RWPE1 (cell line): Measurements from ENCODE around the gene CEP85L.

Source experiments
- CTCF ChIA-PET: fragments of 350-600 bp; sonication (Branson Sonifier 250); formaldehyde crosslinking; extraction: SDS; loops from one replicate; lab custom pipeline; 2021; lab: Yijun Ruan, JAX
- POLR2A ChIA-PET: fragments of 400-600 bp; formaldehyde crosslinking; extraction: SDS; loops from one replicate; lab custom pipeline; 2020; ENCODE audit warnings: antibody characterized with exemption; ENCODE audit not compliant: low non-redundant PET; lab: Yijun Ruan, JAX
- DNase-seq: peaks from one replicate; pipeline ENCODE4 v3.0.0; 2012; ENCODE audit warnings: low spot score
- H3K27ac ChIP-seq: fragments of 450-650 bp; 2 replicates; pipeline ENCODE4 v1.5.1; 2017
- CTCF ChIP-seq: fragments of 450-650 bp; conservative IDR thresholded peaks from 2 replicates; pipeline ENCODE4 v1.5.1; 2017; ENCODE audit warnings: low read depth, mild to moderate bottlenecking

The CEP85L gene

DNA sequence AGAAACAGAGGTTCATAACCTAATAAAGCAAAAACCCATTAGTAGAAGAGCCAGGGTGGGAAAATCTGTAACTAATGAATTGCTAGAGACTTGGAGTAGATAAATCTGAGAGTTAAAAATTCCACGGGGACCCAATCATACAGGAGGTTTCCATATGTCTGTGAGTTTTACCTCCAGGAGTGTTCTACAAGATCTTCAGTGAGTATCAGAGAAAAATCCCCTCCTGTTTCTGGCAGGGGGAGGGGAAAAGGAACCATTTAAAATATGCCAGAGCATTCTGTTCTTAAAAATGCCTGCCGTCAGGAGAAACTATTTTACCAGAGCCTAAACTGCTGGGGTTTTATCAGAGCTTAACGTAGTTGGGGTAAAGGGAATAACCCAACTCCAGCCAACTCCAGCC, 157.3 kb downstream of the CEP85L start:
- DNase-seq, result no peak
- ChIA-PET POLR2A (no interaction called here), CTCF (interaction anchor here (0.7 kb wide), 1 partner anchor 177 kb away, joined by 3 read pairs; no protein-coding TSS in a partner anchor)
- no peak overlapping the region for H3K27ac ChIP-seq
- no peak for TF ChIP-seq CTCF

- ChIA-PET POLR2A (no interaction called here), CTCF (no interaction called here)
- no peak for TF ChIP-seq CTCF
- H3K27ac ChIP-seq, result no peak overlapping the region
- DNase-seq, result no peak
Observed at GRCh38 chr6:118489990-118490389, 161.4 kb downstream of the CEP85L start.

DNA sequence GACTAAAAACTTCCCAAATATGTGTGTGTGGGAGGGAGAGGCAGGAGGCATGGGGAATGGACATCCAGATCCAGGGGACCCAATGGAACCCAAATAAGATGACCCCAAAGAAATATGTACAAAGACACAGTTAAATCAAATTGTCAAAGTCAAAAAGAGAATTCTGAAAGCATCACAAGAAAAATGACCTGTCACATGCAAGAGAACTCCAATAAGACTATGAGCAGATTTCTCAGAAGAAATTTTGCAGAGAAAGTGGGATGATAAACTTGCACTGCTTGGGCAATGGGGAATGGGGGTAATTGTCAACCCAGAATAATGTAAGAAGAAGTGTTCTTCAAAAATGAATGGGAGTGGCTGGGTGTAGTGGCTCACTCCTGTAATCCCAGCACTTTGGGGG, 162.8 kb downstream of the CEP85L start:
- POLR2A ChIA-PET, result no interaction called here
- no peak for TF ChIP-seq CTCF
- CTCF ChIA-PET, result no interaction called here
- DNase-seq, result no peak
- no peak overlapping the region for H3K27ac ChIP-seq

- no peak overlapping the region for H3K27ac ChIP-seq
- ChIA-PET CTCF (interaction anchor here (0.6 to 0.8 kb wide), 2 partner anchors 14 to 52 kb away, joined by 3 read pairs; no protein-coding TSS in a partner anchor), POLR2A (no interaction called here)
- DNase-seq, result no peak
- no peak for TF ChIP-seq CTCF
Observed at GRCh38 chr6:118485601-118486550, 165.5 kb downstream of the CEP85L start.

DNA sequence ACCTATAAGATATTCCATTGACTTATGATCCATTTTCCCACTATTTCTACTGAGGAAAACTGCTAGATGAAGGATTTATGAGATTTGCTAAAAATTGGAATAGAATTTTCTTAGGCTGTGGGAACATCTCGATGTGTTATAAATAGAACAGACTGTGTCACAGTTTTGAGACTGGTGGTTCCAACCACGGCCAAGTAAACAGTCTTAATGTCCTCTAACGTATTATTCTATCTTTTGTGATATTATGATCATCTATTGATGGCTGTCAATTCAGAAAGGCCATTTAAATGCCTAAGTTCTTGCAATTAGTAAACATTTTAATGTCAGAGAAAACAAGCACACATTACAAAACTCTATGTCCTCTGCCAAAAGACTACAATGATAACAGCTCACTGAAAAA, 174.8 kb downstream of the CEP85L start:
- H3K27ac ChIP-seq, result no peak overlapping the region
- ChIA-PET CTCF (no interaction called here), POLR2A (no interaction called here)
- TF ChIP-seq CTCF, result no peak
- no peak for DNase-seq

- DNase-seq, result no peak
- no peak for TF ChIP-seq CTCF
- ChIA-PET CTCF (no interaction called here), POLR2A (no interaction called here)
- H3K27ac ChIP-seq, result no peak overlapping the region
Observed at GRCh38 chr6:118473266-118473665, 178.1 kb downstream of the CEP85L start.
